HEK293 (cell line): ENCODE measurements around the gene JOSD1.

Experiments used
- CTCF ChIA-PET: fragments of 350-600 bp; formaldehyde crosslinking; extraction: SDS; loops from one replicate; lab custom pipeline; 2021; ENCODE audit warnings: antibody characterized with exemption; lab: Yijun Ruan, JAX
- POLR2A ChIA-PET: fragments of 300-600 bp; formaldehyde crosslinking; extraction: SDS; loops from one replicate; lab custom pipeline; 2020; ENCODE audit warnings: antibody characterized with exemption, inconsistent platforms; lab: Yijun Ruan, JAX
- H3K27ac ChIP-seq: fragments of 200-500 bp; sonication (Bioruptor generic); 2 replicates; pipeline ENCODE4 v1.5.1; 2014; ENCODE audit warnings: low read depth, low read length, control low read depth, inconsistent platforms; ENCODE audit errors: extremely low read depth
- H3K36me3 ChIP-seq, 2 experiments: fragments of 200-500 bp in 1 of 2; sonication (Bioruptor generic) in 1 of 2; 1 replicate in 1 of 2; 2 replicates in 1 of 2; pipeline ENCODE4 v1.5.1; 2014 to 2017; ENCODE audit warnings: inconsistent platforms in 2 of 2, low read length in 2 of 2; ENCODE audit not compliant: control insufficient read depth in 2 of 2, insufficient read depth in 1 of 2
- H3K4me1 ChIP-seq: fragments of 200-500 bp; sonication (Bioruptor generic); 2 replicates; pipeline ENCODE4 v1.5.1; 2014; ENCODE audit warnings: mild to moderate bottlenecking, low read length, inconsistent platforms; ENCODE audit not compliant: control insufficient read depth, insufficient read depth
- H3K4me3 ChIP-seq: 2 replicates; pipeline ENCODE4 v1.5.1; 2011; ENCODE audit warnings: low read depth, mild to moderate bottlenecking, control low read depth, low read length, moderate library complexity
- H3K9me3 ChIP-seq: fragments of 200-500 bp; sonication (Bioruptor generic); 2 replicates; pipeline ENCODE4 v1.5.1; 2014; ENCODE audit warnings: low read depth, low read length, inconsistent platforms; ENCODE audit not compliant: control insufficient read depth, insufficient read depth
- YY1 ChIP-seq: fragments of 450-650 bp; formaldehyde crosslinking; IDR thresholded peaks from 2 replicates; pipeline ENCODE4 v1.5.1; 2018; ENCODE audit warnings: missing biosample characterization, missing genetic modification characterization
- ZEB2 ChIP-seq: fragments of 450-650 bp; formaldehyde crosslinking; IDR thresholded peaks from 2 replicates; pipeline ENCODE4 v1.5.1; 2016; ENCODE audit warnings: missing biosample characterization, missing genetic modification characterization
- ZNF16 ChIP-seq: fragments of 450-650 bp; formaldehyde crosslinking; IDR thresholded peaks from 2 replicates; pipeline ENCODE4 v1.5.1; 2016; ENCODE audit warnings: low read depth, missing biosample characterization, missing genetic modification characterization
- ZNF324 ChIP-seq: fragments of 450-650 bp; formaldehyde crosslinking; IDR thresholded peaks from 2 replicates; pipeline ENCODE4 v1.5.1; 2016; ENCODE audit warnings: missing biosample characterization, missing genetic modification characterization
- ZNF354C ChIP-seq: fragments of 450-650 bp; formaldehyde crosslinking; IDR thresholded peaks from 2 replicates; pipeline ENCODE4 v1.5.1; 2016; ENCODE audit warnings: missing biosample characterization, missing genetic modification characterization, low read depth, borderline replicate concordance
- ZNF426 ChIP-seq: fragments of 450-650 bp; formaldehyde crosslinking; IDR thresholded peaks from 2 replicates; pipeline ENCODE4 v1.5.1; 2017; ENCODE audit warnings: missing biosample characterization, missing genetic modification characterization, mild to moderate bottlenecking, inconsistent platforms, moderate library complexity
- ZNF521 ChIP-seq: fragments of 450-650 bp; formaldehyde crosslinking; IDR thresholded peaks from 2 replicates; pipeline ENCODE4 v1.5.1; 2017; ENCODE audit warnings: missing biosample characterization, mild to moderate bottlenecking, missing genetic modification characterization
- ZNF549 ChIP-seq: fragments of 450-650 bp; IDR thresholded peaks from 2 replicates; pipeline ENCODE4 v1.5.1; 2018; ENCODE audit warnings: missing biosample characterization, missing genetic modification characterization, mild to moderate bottlenecking, inconsistent platforms, moderate library complexity
- ZNF654 ChIP-seq: fragments of 450-650 bp; formaldehyde crosslinking; IDR thresholded peaks from 2 replicates; pipeline ENCODE4 v1.5.1; 2016; ENCODE audit warnings: low read depth, missing biosample characterization, missing genetic modification characterization
- ZNF701 ChIP-seq: fragments of 450-650 bp; formaldehyde crosslinking; IDR thresholded peaks from 2 replicates; pipeline ENCODE4 v1.5.1; 2016; ENCODE audit warnings: missing biosample characterization, missing genetic modification characterization
- ZNF76 ChIP-seq: fragments of 450-650 bp; formaldehyde crosslinking; IDR thresholded peaks from 2 replicates; pipeline ENCODE4; 2016; ENCODE audit warnings: low read depth, missing biosample characterization, missing genetic modification characterization, borderline replicate concordance
- TF ChIP-seq, protein P1 (sequence below): fragments of 450-650 bp; formaldehyde crosslinking; conservative IDR thresholded peaks from 2 replicates; pipeline ENCODE4 v1.5.1; 2016; ENCODE audit warnings: low read depth, missing biosample characterization, missing genetic modification characterization

The JOSD1 gene

DNA sequence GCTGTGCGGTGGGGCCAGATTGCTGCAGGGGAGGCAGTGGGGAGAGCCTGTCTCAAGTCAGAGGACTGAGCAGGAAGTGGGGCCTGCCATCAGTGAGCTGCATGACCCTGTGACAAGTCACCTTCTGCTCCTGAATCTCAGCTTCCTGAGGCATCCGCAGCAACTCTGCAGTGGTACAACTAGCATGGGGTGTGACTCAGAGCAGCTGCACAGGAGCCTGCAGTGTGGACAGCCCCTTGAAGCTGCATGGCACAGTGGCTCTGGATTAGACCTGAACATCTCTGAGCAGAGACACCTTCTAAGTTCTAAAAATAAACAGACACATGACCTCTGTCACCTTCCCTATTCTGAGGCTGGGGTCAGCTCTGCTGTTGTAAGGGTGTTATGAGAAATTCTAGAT is 62.5 kb downstream of the JOSD1 start:
- ChIA-PET POLR2A (interaction anchor here (0.9 kb wide), 1 partner anchor 68 kb away, joined by 3 read pairs; the partner anchor contains the start of gene DMC1), CTCF (no interaction called here)
- no peaks in the 10 kb centered on the region for H3K9me3 ChIP-seq

More for the DNA sequence above, 62.5 kb downstream of the JOSD1 start:
- Histone ChIP-seq H3K27ac (no peak overlapping the region), H3K4me3 (no peak overlapping the region), H3K4me1 (no peaks in the 10 kb centered on the region), H3K36me3 (peaks cover 8 to 41% of the 10 kb centered on the region in 2 experiments; a peak in 2 of 3 replicates)
- TF ChIP-seq ZNF354C (no peak), ZNF16 (no peak), ZNF654 (tag by site-specific recombination) (no peak), ZNF426 (no peak), ZNF549 (no peak), ZNF701 (tag by site-specific recombination) (no peak), ZNF521 (tag by site-specific recombination) (no peak), ZEB2 (no peak), ZNF76 (tag by site-specific recombination) (no peak), YY1 (tag by site-specific recombination) (no peak), ZNF324 (no peak)
- TF ChIP-seq, protein P1, sequence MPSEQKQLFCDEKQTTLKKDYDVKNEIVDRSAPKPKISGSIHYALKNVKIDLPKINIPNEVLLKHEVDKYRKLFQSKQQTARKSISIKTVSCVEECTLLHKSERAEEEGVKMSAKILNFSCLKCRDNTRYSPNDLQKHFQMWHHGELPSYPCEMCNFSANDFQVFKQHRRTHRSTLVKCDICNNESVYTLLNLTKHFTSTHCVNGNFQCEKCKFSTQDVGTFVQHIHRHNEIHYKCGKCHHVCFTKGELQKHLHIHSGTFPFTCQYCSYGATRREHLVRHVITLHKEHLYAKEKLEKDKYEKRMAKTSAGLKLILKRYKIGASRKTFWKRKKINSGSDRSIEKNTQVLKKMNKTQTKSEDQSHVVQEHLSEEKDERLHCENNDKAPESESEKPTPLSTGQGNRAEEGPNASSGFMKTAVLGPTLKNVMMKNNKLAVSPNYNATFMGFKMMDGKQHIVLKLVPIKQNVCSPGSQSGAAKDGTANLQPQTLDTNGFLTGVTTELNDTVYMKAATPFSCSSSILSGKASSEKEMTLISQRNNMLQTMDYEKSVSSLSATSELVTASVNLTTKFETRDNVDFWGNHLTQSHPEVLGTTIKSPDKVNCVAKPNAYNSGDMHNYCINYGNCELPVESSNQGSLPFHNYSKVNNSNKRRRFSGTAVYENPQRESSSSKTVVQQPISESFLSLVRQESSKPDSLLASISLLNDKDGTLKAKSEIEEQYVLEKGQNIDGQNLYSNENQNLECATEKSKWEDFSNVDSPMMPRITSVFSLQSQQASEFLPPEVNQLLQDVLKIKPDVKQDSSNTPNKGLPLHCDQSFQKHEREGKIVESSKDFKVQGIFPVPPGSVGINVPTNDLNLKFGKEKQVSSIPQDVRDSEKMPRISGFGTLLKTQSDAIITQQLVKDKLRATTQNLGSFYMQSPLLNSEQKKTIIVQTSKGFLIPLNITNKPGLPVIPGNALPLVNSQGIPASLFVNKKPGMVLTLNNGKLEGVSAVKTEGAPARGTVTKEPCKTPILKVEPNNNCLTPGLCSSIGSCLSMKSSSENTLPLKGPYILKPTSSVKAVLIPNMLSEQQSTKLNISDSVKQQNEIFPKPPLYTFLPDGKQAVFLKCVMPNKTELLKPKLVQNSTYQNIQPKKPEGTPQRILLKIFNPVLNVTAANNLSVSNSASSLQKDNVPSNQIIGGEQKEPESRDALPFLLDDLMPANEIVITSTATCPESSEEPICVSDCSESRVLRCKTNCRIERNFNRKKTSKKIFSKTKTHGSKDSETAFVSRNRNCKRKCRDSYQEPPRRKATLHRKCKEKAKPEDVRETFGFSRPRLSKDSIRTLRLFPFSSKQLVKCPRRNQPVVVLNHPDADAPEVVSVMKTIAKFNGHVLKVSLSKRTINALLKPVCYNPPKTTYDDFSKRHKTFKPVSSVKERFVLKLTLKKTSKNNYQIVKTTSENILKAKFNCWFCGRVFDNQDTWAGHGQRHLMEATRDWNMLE, result no peak
